Activated CD8-positive, alpha-beta memory T cell treated with anti-CD3 and anti-CD28 coated beads for 24 hours (primary cell): Measurements from ENCODE around the gene TMSB15C.
"Not testable (repeated sequence)": the region's sequence is repeated elsewhere in the genome, so short reads cannot be mapped to it uniquely, and the experiment has no call there.

ENCODE experiments used
- DNase-seq: peaks from one replicate; pipeline ENCODE4 v3.0.0-alpha.2; 2020

Gene TMSB15C

GRCh38 chrX:104075778-104076445 lies at the start of gene TMSB15C:
Gene TMSB15C, minus strand, starts transcription at chrX:104076236.
- not testable (repeated sequence) for DNase-seq

- no peak for DNase-seq
Observed at GRCh38 chrX:104122829-104123228, 46.8 kb upstream of the TMSB15C start.

- no peak for DNase-seq
Observed at GRCh38 chrX:104118765-104119164, 42.7 kb upstream of the TMSB15C start.

- no peak for DNase-seq
Observed at GRCh38 chrX:104117759-104118158, 41.7 kb upstream of the TMSB15C start.

GRCh38 chrX:104113222-104113965 lies 37.4 kb upstream of the TMSB15C start:
- peak; percentile 72 for DNase-seq

GRCh38 chrX:104112326-104112951 lies 36.4 kb upstream of the TMSB15C start, which contains the start of gene ZCCHC18:
Gene ZCCHC18, plus strand, starts transcription at chrX:104112523. Its CDS starts 1,589 bp downstream, at chrX:104114112.
- peak; percentile 78 for DNase-seq

GRCh38 chrX:104110491-104111240 lies 34.6 kb upstream of the TMSB15C start:
- not testable (repeated sequence) for DNase-seq

- no peak for DNase-seq
Observed at GRCh38 chrX:104108955-104109354, 32.9 kb upstream of the TMSB15C start.

- no peak for DNase-seq
Observed at GRCh38 chrX:104105330-104106262, 29.6 kb upstream of the TMSB15C start.

- no peak for DNase-seq
Observed at GRCh38 chrX:104104676-104105075, 28.6 kb upstream of the TMSB15C start.

GRCh38 chrX:104098919-104099318 lies 22.9 kb upstream of the TMSB15C start:
- DNase-seq = no peak

GRCh38 chrX:104098151-104098808 lies 22.2 kb upstream of the TMSB15C start:
- DNase-seq = no peak

- DNase-seq = no peak
Observed at GRCh38 chrX:104085919-104086318, 9.9 kb upstream of the TMSB15C start.

GRCh38 chrX:104085477-104085876 lies 9.4 kb upstream of the TMSB15C start:
- no peak for DNase-seq

- DNase-seq = no peak
Observed at GRCh38 chrX:104084534-104085277, 8.7 kb upstream of the TMSB15C start.

- DNase-seq = no peak
Observed at GRCh38 chrX:104084063-104084462, 8.0 kb upstream of the TMSB15C start.

- DNase-seq = not testable (repeated sequence)
Observed at GRCh38 chrX:104077854-104078253, 1.8 kb upstream of the TMSB15C start.

GRCh38 chrX:104062636-104063035 lies 13.4 kb downstream of the TMSB15C start:
- DNase-seq = not testable (repeated sequence)

GRCh38 chrX:104054956-104055355 lies 21.1 kb downstream of the TMSB15C start:
- DNase-seq = not testable (repeated sequence)

GRCh38 chrX:104047171-104047570 lies 28.9 kb downstream of the TMSB15C start:
- no peak for DNase-seq

- DNase-seq = no peak
Observed at GRCh38 chrX:104045642-104046041, 30.4 kb downstream of the TMSB15C start.
